Measurements from ENCODE around the gene BHLHE41.

GRCh38 chr12:26101763-26102162, 23.1 kb downstream of the BHLHE41 start:
- no peak for TF ChIP-seq POLR2A (IDR thresholded peaks at IDR 0.05)
- no peak for TF ChIP-seq CTCF (IDR thresholded peaks at IDR 0.05)
